Mammary epithelial cell (primary cell): ENCODE results near the gene MEF2B.

Experiments used
- EZH2 ChIP-seq: IDR thresholded peaks from 2 replicates; pipeline ENCODE4 v1.6.1; 2012; ENCODE audit warnings: low read length, inconsistent platforms, borderline replicate concordance
- TF ChIP-seq, protein P1 (sequence below), 2 donors: IDR thresholded peaks in 1 of 2; conservative IDR thresholded peaks in 1 of 2; 2 replicates each; pipeline ENCODE4 v1.5.1; 2011 to 2012; ENCODE audit warnings: inconsistent platforms in 2 of 2, low read length in 2 of 2, mild to moderate bottlenecking in 2 of 2, control low read depth in 1 of 2, low read depth in 1 of 2; ENCODE audit not compliant: insufficient read depth in 1 of 2; ENCODE audit errors: extremely low read depth in 1 of 2

DNA sequence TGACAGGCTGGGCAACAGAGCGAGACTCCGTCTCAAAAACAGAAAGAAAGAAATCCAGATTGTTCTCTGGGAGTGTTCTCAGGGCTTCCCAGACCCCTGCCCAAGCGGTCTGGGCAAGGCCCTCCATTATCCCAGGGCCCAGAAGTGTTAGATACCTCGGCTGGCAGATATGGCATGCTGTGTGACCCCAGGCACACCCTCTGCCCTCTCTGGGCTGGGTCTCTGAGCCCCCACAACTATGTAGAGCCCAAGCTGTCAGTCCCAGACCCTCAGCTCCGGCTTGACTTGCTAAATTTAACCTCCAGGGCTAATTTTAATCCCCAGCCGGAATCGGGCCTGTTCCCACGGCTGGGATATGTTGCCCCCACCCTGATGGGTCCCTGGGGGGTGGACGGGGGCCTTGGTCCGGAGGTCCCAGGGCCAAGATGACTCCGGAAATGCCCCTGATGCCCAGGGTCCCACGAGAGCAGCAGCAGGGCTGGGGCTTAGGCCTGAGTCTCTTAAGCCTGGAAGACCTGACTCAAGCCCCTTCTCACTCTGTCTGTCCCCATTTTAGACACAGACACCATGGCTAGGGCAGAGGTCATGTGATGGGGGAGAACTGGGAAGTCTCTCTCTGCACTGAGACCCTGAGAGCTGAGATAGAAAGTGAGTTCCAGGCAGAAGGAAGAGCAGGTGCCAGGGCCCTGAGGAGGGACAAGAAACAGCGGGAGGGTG, 17.2 kb downstream of the MEF2B start:
- TF ChIP-seq, protein P1, sequence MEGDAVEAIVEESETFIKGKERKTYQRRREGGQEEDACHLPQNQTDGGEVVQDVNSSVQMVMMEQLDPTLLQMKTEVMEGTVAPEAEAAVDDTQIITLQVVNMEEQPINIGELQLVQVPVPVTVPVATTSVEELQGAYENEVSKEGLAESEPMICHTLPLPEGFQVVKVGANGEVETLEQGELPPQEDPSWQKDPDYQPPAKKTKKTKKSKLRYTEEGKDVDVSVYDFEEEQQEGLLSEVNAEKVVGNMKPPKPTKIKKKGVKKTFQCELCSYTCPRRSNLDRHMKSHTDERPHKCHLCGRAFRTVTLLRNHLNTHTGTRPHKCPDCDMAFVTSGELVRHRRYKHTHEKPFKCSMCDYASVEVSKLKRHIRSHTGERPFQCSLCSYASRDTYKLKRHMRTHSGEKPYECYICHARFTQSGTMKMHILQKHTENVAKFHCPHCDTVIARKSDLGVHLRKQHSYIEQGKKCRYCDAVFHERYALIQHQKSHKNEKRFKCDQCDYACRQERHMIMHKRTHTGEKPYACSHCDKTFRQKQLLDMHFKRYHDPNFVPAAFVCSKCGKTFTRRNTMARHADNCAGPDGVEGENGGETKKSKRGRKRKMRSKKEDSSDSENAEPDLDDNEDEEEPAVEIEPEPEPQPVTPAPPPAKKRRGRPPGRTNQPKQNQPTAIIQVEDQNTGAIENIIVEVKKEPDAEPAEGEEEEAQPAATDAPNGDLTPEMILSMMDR (conservative IDR thresholded peaks at IDR 0.05 in 1 of 2, IDR thresholded peaks at IDR 0.05 in 1 of 2; ENCODE audit: extremely low read depth in 1 of 2, insufficient read depth in 1 of 2, low read depth in 1 of 2, low read length in 2 of 2): no peak
- TF ChIP-seq EZH2: no peak
